ENCODE results near the gene PGLYRP4. TPM values are rescaled to one million over a fixed set of nuclear protein-coding genes. Genes with fewer than 3 reads are reported as not detected.
"Not testable (repeated sequence)": the region's sequence is repeated elsewhere in the genome, so short reads cannot be mapped to it uniquely, and the experiment has no call there.

The PGLYRP4 gene
- total RNA-seq, 1 donor from 2014 or later, result not detected

GRCh38 chr1:153347856-153348255 lies 785 bp downstream of the PGLYRP4 start:
- DNase-seq, result no peak
- no peak for TF ChIP-seq CTCF (IDR thresholded peaks at IDR 0.05)
- peaks cover 33% of the 10 kb centered on the region for H3K27me3 ChIP-seq
- no peak for ATAC-seq
- no peaks in the 10 kb centered on the region for H3K36me3 ChIP-seq
- H3K4me3 ChIP-seq, result no peak overlapping the region
- H3K4me1 ChIP-seq, result peaks cover 9% of the 10 kb centered on the region
- intact Hi-C loops (cut with DNase I), result no loop called here
- no peaks in the 10 kb centered on the region for H3K9me3 ChIP-seq
- H3K27ac ChIP-seq, result no peak overlapping the region

GRCh38 chr1:153347049-153347448 lies 1.6 kb downstream of the PGLYRP4 start:
- DNase-seq; H3K9me3 ChIP-seq; H3K4me3 ChIP-seq; H3K4me1 ChIP-seq; H3K27ac ChIP-seq; ATAC-seq; H3K36me3 ChIP-seq; intact Hi-C loops (cut with DNase I): not testable (repeated sequence)
- peaks cover 33% of the 10 kb centered on the region for H3K27me3 ChIP-seq

- TF ChIP-seq CTCF (IDR thresholded peaks at IDR 0.05), result no peak
- no peaks in the 10 kb centered on the region for H3K9me3 ChIP-seq
- no peak overlapping the region for H3K27ac ChIP-seq
- peaks cover 26% of the 10 kb centered on the region for H3K27me3 ChIP-seq
- intact Hi-C loops (cut with DNase I), result no loop called here
- no peak for DNase-seq
- H3K4me1 ChIP-seq, result peaks cover 9% of the 10 kb centered on the region
- peak; percentile 26 for ATAC-seq
- no peaks in the 10 kb centered on the region for H3K36me3 ChIP-seq
- no peak overlapping the region for H3K4me3 ChIP-seq
Observed at GRCh38 chr1:153346077-153346723, 2.4 kb downstream of the PGLYRP4 start.

- TF ChIP-seq CTCF (IDR thresholded peaks at IDR 0.05), result no peak
- intact Hi-C loops (cut with DNase I), result no loop called here
- no peak overlapping the region for H3K27ac ChIP-seq
- H3K4me1 ChIP-seq, result peaks cover 9% of the 10 kb centered on the region
- H3K4me3 ChIP-seq, result no peak overlapping the region
- DNase-seq, result no peak
- H3K36me3 ChIP-seq, result no peaks in the 10 kb centered on the region
- ATAC-seq, result no peak
- H3K27me3 ChIP-seq, result peaks cover 21% of the 10 kb centered on the region
- no peaks in the 10 kb centered on the region for H3K9me3 ChIP-seq
Observed at GRCh38 chr1:153345187-153346076, 3.2 kb downstream of the PGLYRP4 start.

GRCh38 chr1:153344718-153345025 lies 4.0 kb downstream of the PGLYRP4 start:
- Histone ChIP-seq H3K36me3 (no peaks in the 10 kb centered on the region), H3K27me3 (peaks cover 15% of the 10 kb centered on the region), H3K4me3 (no peak overlapping the region), H3K27ac (no peak overlapping the region), H3K4me1 (peaks cover 9% of the 10 kb centered on the region), H3K9me3 (no peaks in the 10 kb centered on the region)
- no peak for TF ChIP-seq CTCF (IDR thresholded peaks at IDR 0.05)
- intact Hi-C loops (cut with DNase I), result no loop called here
- ATAC-seq, result peak; percentile 84
- DNase-seq, result no peak
